T-helper 2 cell treated with Interferon-gamma antibody and Interleukin-4, amounts not matched to agents 5 μg/mL and 100 μg/mL, for 36 hours (primary cell): ENCODE measurements around the gene C1orf159.

Experiments
- DNase-seq: peaks from one replicate; pipeline ENCODE4 v3.0.0; 2021; ENCODE audit warnings: low spot score
- H3K27ac Mint-ChIP-seq: one replicate; pipeline ENCODE4 v1.8.0; 2021; ENCODE audit warnings: mild to moderate bottlenecking, mixed read lengths
- H3K27me3 Mint-ChIP-seq: one replicate; pipeline ENCODE4 v1.8.0; 2021; ENCODE audit warnings: low read depth, mixed read lengths
- H3K36me3 Mint-ChIP-seq: one replicate; pipeline ENCODE4 v1.8.0; 2021; ENCODE audit warnings: low read depth, mixed read lengths
- H3K4me1 Mint-ChIP-seq: one replicate; pipeline ENCODE4 v1.8.0; 2021; ENCODE audit warnings: low read depth, mixed read lengths
- H3K4me3 Mint-ChIP-seq: one replicate; pipeline ENCODE4 v1.8.0; 2022; ENCODE audit warnings: mild to moderate bottlenecking, moderate library complexity, mixed read lengths
- H3K9me3 Mint-ChIP-seq: one replicate; pipeline ENCODE4 v1.8.0; 2021; ENCODE audit warnings: mixed read lengths

The C1orf159 gene

GRCh38 chr1:1121611-1122077, 5.8 kb upstream of the C1orf159 start:
- peaks cover 8% of the 10 kb centered on the region for H3K27me3 Mint-ChIP-seq

GRCh38 chr1:1120866-1121591, 5.1 kb upstream of the C1orf159 start:
- Mint-ChIP-seq H3K27ac (no peak overlapping the region), H3K9me3 (peaks cover 8% of the 10 kb centered on the region), H3K36me3 (no peaks in the 10 kb centered on the region), H3K4me1 (no peaks in the 10 kb centered on the region), H3K27me3 (peaks cover 8% of the 10 kb centered on the region), H3K4me3 (no peak overlapping the region)
- DNase-seq = no peak

More at GRCh38 chr1:1121611-1122077, 5.8 kb upstream of the C1orf159 start:
- no peak for DNase-seq
- H3K9me3 Mint-ChIP-seq = peaks cover 8% of the 10 kb centered on the region
- no peak overlapping the region for H3K27ac Mint-ChIP-seq
- no peaks in the 10 kb centered on the region for H3K4me1 Mint-ChIP-seq
- no peaks in the 10 kb centered on the region for H3K36me3 Mint-ChIP-seq
- no peak overlapping the region for H3K4me3 Mint-ChIP-seq

- DNase-seq = no peak
- peaks cover 8% of the 10 kb centered on the region for H3K27me3 Mint-ChIP-seq
- no peak overlapping the region for H3K4me3 Mint-ChIP-seq
- H3K4me1 Mint-ChIP-seq = no peaks in the 10 kb centered on the region
- peaks cover under 1% of the 10 kb centered on the region for H3K36me3 Mint-ChIP-seq
- peaks cover 8% of the 10 kb centered on the region for H3K9me3 Mint-ChIP-seq
- no peak overlapping the region for H3K27ac Mint-ChIP-seq
Measured at GRCh38 chr1:1120096-1120495, 4.2 kb upstream of the C1orf159 start.

GRCh38 chr1:1119272-1119890, 3.5 kb upstream of the C1orf159 start:
- H3K9me3 Mint-ChIP-seq = peaks cover 8% of the 10 kb centered on the region
- H3K4me3 Mint-ChIP-seq = no peak overlapping the region
- peaks cover 1% of the 10 kb centered on the region for H3K36me3 Mint-ChIP-seq
- peaks cover 8% of the 10 kb centered on the region for H3K27me3 Mint-ChIP-seq
- peaks cover 5% of the 10 kb centered on the region for H3K4me1 Mint-ChIP-seq
- no peak for DNase-seq
- no peak overlapping the region for H3K27ac Mint-ChIP-seq

- Mint-ChIP-seq H3K27ac (no peak overlapping the region), H3K4me1 (peaks cover 6% of the 10 kb centered on the region), H3K27me3 (peaks cover 8% of the 10 kb centered on the region), H3K4me3 (no peak overlapping the region), H3K36me3 (peaks cover 1% of the 10 kb centered on the region), H3K9me3 (peaks cover 4% of the 10 kb centered on the region)
- no peak for DNase-seq
Measured at GRCh38 chr1:1118876-1119220, 3.0 kb upstream of the C1orf159 start.

GRCh38 chr1:1118011-1118875, 2.4 kb upstream of the C1orf159 start:
- peaks cover 6% of the 10 kb centered on the region for H3K4me1 Mint-ChIP-seq
- peaks cover 8% of the 10 kb centered on the region for H3K27me3 Mint-ChIP-seq
- peaks cover 3% of the 10 kb centered on the region for H3K9me3 Mint-ChIP-seq
- no peak overlapping the region for H3K4me3 Mint-ChIP-seq
- peaks cover 6% of the 10 kb centered on the region for H3K36me3 Mint-ChIP-seq
- no peak for DNase-seq
- H3K27ac Mint-ChIP-seq = no peak overlapping the region

- DNase-seq = no peak
- peaks cover 8% of the 10 kb centered on the region for H3K27me3 Mint-ChIP-seq
- H3K27ac Mint-ChIP-seq = no peak overlapping the region
- peaks cover 13% of the 10 kb centered on the region for H3K36me3 Mint-ChIP-seq
- H3K9me3 Mint-ChIP-seq = peaks cover 10% of the 10 kb centered on the region
- peaks cover 6% of the 10 kb centered on the region for H3K4me1 Mint-ChIP-seq
- H3K4me3 Mint-ChIP-seq = peak overlapping the region; percentile 26
Measured at GRCh38 chr1:1117469-1117831, 1.6 kb upstream of the C1orf159 start.

GRCh38 chr1:1116701-1117468, 996 bp upstream of the C1orf159 start:
- peak overlapping the region; percentile 26 for H3K4me3 Mint-ChIP-seq
- H3K9me3 Mint-ChIP-seq = peaks cover 13% of the 10 kb centered on the region
- DNase-seq = peak; percentile 35
- H3K27ac Mint-ChIP-seq = no peak overlapping the region
- H3K27me3 Mint-ChIP-seq = peaks cover 8% of the 10 kb centered on the region
- H3K4me1 Mint-ChIP-seq = peaks cover 6% of the 10 kb centered on the region
- H3K36me3 Mint-ChIP-seq = peaks cover 19% of the 10 kb centered on the region

- H3K36me3 Mint-ChIP-seq = peaks cover 23% of the 10 kb centered on the region
- peak overlapping the region; percentile 56 for H3K27ac Mint-ChIP-seq
- peaks cover 6% of the 10 kb centered on the region for H3K4me1 Mint-ChIP-seq
- H3K27me3 Mint-ChIP-seq = peaks cover 5% of the 10 kb centered on the region
- H3K9me3 Mint-ChIP-seq = peaks cover 13% of the 10 kb centered on the region
- DNase-seq = no peak
- H3K4me3 Mint-ChIP-seq = peak overlapping the region; percentile 77
Measured at GRCh38 chr1:1115136-1115785, 628 bp downstream of the C1orf159 start.

- Mint-ChIP-seq H3K36me3 (peaks cover 23% of the 10 kb centered on the region), H3K27me3 (peaks cover 5% of the 10 kb centered on the region), H3K4me3 (peak overlapping the region; percentile 77), H3K27ac (peak overlapping the region; percentile 60), H3K9me3 (peaks cover 13% of the 10 kb centered on the region), H3K4me1 (peaks cover 6% of the 10 kb centered on the region)
- no peak for DNase-seq
Measured at GRCh38 chr1:1114431-1114830, 1.5 kb downstream of the C1orf159 start.

GRCh38 chr1:1112237-1112985, 3.5 kb downstream of the C1orf159 start:
- Mint-ChIP-seq H3K4me3 (no peak overlapping the region), H3K9me3 (peaks cover 13% of the 10 kb centered on the region), H3K4me1 (peaks cover 6% of the 10 kb centered on the region), H3K36me3 (peaks cover 23% of the 10 kb centered on the region), H3K27ac (no peak overlapping the region), H3K27me3 (no peaks in the 10 kb centered on the region)
- no peak for DNase-seq

- Mint-ChIP-seq H3K9me3 (peaks cover 13% of the 10 kb centered on the region), H3K36me3 (peaks cover 23% of the 10 kb centered on the region), H3K27ac (no peak overlapping the region), H3K4me1 (peaks cover 6% of the 10 kb centered on the region), H3K27me3 (no peaks in the 10 kb centered on the region), H3K4me3 (no peak overlapping the region)
- DNase-seq = no peak
Measured at GRCh38 chr1:1111516-1112236, 4.2 kb downstream of the C1orf159 start.
